Nephron progenitor cell (in vitro differentiated cells): ENCODE data around the gene USF3.

ENCODE experiments used
- DNase-seq: peaks from one replicate; pipeline ENCODE4 v3.0.0; 2021
- H3K27ac Mint-ChIP-seq: 2 replicates; pipeline ENCODE4 v1.8.0; 2021; ENCODE audit warnings: mild to moderate bottlenecking, moderate library complexity, mixed read lengths
- H3K27me3 Mint-ChIP-seq: 2 replicates; pipeline ENCODE4 v1.8.0; 2021; ENCODE audit warnings: mild to moderate bottlenecking, low read depth, mixed read lengths; ENCODE audit not compliant: poor library complexity
- H3K36me3 Mint-ChIP-seq: 2 replicates; pipeline ENCODE4 v1.8.0; 2021; ENCODE audit warnings: low read depth, mixed read lengths
- H3K4me1 Mint-ChIP-seq: 2 replicates; pipeline ENCODE4 v1.8.0; 2021; ENCODE audit warnings: mixed read lengths
- H3K4me3 Mint-ChIP-seq: 2 replicates; pipeline ENCODE4 v1.8.0; 2021; ENCODE audit warnings: mild to moderate bottlenecking, moderate library complexity, mixed read lengths
- H3K9me3 Mint-ChIP-seq: 2 replicates; pipeline ENCODE4 v1.8.0; 2021; ENCODE audit warnings: mild to moderate bottlenecking, moderate library complexity, mixed read lengths
- CTCF ChIP-seq: fragments of 200-600 bp; sonication (generic); IDR thresholded peaks from 2 replicates; pipeline ENCODE4 v1.5.0; 2021; ENCODE audit warnings: antibody characterized with exemption

Gene USF3

GRCh38 chr3:113677737-113678136, 18.7 kb downstream of the USF3 start:
- H3K9me3 Mint-ChIP-seq = peaks cover 22% of the 10 kb centered on the region
- no peak overlapping the region for H3K4me3 Mint-ChIP-seq
- no peak overlapping the region for H3K27ac Mint-ChIP-seq
- H3K4me1 Mint-ChIP-seq = no peaks in the 10 kb centered on the region
- peaks cover 4% of the 10 kb centered on the region for H3K27me3 Mint-ChIP-seq
- no peak for TF ChIP-seq CTCF
- no peak for DNase-seq
- peaks cover 60% of the 10 kb centered on the region for H3K36me3 Mint-ChIP-seq

DNA sequence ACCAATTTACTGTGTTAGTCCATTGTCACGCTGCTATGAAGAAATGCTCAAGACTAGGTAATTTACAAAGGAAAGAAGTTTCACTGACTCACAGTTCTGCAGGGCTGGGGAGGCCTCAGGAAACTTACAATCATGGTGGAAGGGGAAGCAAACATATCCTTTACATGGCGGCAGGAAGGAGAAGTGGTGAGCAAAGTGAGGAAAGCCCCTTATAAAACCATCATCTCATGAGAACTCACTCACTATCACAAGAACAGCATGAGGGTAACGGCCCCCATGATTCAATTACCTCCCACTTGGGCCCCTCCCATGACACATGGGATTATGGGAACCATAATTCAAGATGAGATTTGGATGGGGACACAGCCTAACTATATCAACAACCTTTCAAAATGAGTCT, 20.2 kb downstream of the USF3 start:
- peak overlapping the region; percentile 11 for H3K27ac Mint-ChIP-seq
- H3K4me1 Mint-ChIP-seq = no peaks in the 10 kb centered on the region
- H3K4me3 Mint-ChIP-seq = no peak overlapping the region
- H3K9me3 Mint-ChIP-seq = peaks cover 13% of the 10 kb centered on the region
- TF ChIP-seq CTCF = no peak
- DNase-seq = no peak
- H3K27me3 Mint-ChIP-seq = peaks cover 4% of the 10 kb centered on the region
- peaks cover 51% of the 10 kb centered on the region for H3K36me3 Mint-ChIP-seq

DNA sequence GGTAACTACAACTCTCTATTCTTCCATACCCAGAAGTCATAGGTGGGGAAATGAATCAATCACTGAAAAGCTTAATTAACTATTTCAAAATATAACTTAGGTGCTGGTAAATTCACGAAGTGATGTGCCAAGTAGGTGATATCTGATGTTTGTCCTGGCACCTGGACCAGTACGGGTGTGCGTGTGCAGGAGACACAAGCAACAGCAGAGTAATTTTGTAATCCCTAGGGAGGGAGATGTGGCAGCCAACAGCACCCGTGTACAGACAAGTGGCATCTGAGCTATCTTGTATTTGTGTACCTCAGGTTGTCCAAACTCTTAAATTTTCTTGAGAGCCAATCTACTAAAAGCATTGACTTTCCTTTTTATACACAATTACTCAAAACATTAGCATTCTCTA, 22.8 kb downstream of the USF3 start:
- no peak for DNase-seq
- Mint-ChIP-seq H3K4me3 (no peak overlapping the region), H3K36me3 (peaks cover 43% of the 10 kb centered on the region), H3K9me3 (no peaks in the 10 kb centered on the region), H3K4me1 (peaks cover 8% of the 10 kb centered on the region), H3K27ac (no peak overlapping the region), H3K27me3 (no peaks in the 10 kb centered on the region)
- no peak for TF ChIP-seq CTCF

- peaks cover 29% of the 10 kb centered on the region for H3K4me1 Mint-ChIP-seq
- no peaks in the 10 kb centered on the region for H3K27me3 Mint-ChIP-seq
- TF ChIP-seq CTCF = no peak
- H3K27ac Mint-ChIP-seq = peak overlapping the region; percentile 40
- H3K4me3 Mint-ChIP-seq = peak overlapping the region; percentile 40
- H3K9me3 Mint-ChIP-seq = no peaks in the 10 kb centered on the region
- peaks cover 27% of the 10 kb centered on the region for H3K36me3 Mint-ChIP-seq
- DNase-seq = peak; percentile 4
Observed at GRCh38 chr3:113668015-113668414, 28.4 kb downstream of the USF3 start.

DNA sequence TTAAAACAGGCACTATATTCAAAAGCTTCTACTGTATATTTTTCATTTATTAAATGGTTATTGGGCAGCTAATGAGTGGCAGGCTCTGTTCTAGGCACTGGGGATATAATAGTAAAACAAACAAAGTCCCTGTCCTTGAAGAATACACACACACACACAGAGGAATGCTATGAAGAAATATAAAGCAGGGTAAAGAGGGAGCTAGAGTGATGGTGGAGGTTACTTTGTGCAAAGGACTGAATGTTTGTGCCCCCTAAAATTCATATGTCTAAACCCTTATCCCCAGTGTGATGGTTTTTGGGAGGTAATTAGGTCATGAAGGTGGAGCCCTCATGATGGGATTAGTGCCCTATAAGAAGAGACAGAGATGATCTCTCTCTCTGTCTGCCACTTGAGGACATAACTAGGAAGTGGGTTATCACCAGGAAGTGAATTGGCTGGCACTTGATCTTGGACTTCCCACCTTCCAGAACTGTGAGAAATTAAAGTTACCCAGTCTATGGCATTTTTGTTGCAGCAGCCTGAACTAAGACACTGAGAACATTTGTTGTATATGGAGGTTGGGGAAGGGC, 31.8 kb downstream of the USF3 start:
- Mint-ChIP-seq H3K27ac (no peak overlapping the region), H3K4me1 (peaks cover 31% of the 10 kb centered on the region), H3K27me3 (no peaks in the 10 kb centered on the region), H3K36me3 (peaks cover 41% of the 10 kb centered on the region), H3K4me3 (no peak overlapping the region), H3K9me3 (no peaks in the 10 kb centered on the region)
- TF ChIP-seq CTCF = no peak
- no peak for DNase-seq

DNA sequence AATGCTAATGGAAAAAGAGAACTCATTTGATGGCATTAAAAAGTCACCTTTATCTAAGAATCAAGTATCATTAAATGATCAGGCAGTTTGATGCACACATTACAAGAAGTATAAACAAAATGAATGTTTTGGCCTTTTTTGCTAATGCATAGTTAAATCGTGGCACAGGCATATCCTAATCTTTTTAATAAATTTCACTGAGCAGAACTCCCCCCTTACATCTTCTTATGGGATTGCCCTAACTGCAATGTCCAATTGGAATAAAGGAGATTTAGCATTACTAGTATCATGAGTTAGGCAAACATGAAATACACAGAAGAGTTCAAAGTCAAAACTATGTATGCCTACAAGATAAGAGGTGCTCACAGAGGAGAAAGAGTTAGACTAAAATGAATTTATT, 32.7 kb downstream of the USF3 start:
- H3K27ac Mint-ChIP-seq = peak overlapping the region; percentile 60

More for the DNA sequence above, 32.7 kb downstream of the USF3 start:
- no peaks in the 10 kb centered on the region for H3K9me3 Mint-ChIP-seq
- H3K36me3 Mint-ChIP-seq = peaks cover 41% of the 10 kb centered on the region
- H3K4me3 Mint-ChIP-seq = no peak overlapping the region
- DNase-seq = no peak
- TF ChIP-seq CTCF = no peak
- no peaks in the 10 kb centered on the region for H3K27me3 Mint-ChIP-seq
- H3K4me1 Mint-ChIP-seq = peaks cover 25% of the 10 kb centered on the region
